ENCODE results near the gene ARMC8. TPM values are rescaled to one million over a fixed set of nuclear protein-coding genes. Genes with fewer than 3 reads are reported as not detected.

Gene ARMC8
- total RNA-seq, 2 donors from 2014 or later: 82.7 to 189 TPM

DNA sequence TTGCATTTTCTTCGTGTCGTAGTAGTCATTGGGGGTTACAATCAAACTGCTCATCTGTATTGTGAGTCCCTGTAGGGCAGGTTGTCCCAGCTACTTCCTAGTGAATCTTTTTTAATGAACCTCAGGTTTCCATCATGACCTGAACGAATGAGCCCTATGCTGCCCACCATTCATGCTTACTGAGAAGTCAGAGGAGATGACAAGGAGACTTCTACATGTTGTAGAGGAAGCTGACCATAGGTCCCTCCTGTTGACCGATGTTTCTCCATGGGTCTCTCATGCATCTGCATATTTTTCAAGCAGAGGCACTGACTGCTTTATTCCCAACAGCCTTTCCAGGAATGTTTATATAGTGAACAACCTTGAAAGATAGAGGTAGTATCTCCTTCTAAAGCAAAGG, 147.5 kb downstream of the ARMC8 start:
- H3K4me3 ChIP-seq: no peak overlapping the region
- H3K27me3 ChIP-seq (replicated peaks; ENCODE audit: insufficient read depth): no peaks in the 10 kb centered on the region
- ATAC-seq (ENCODE audit: insufficient number of reproducible peaks, low FRiP score, low read depth) (no peak), DNase-seq (ENCODE audit: low spot score) (no peak)
- no peak for TF ChIP-seq CTCF (IDR thresholded peaks at IDR 0.05)
- peaks cover 0 to 7% of the 10 kb centered on the region in 2 donors for H3K4me1 ChIP-seq (ENCODE audit: control insufficient read depth in 1 of 2, low read depth in 2 of 2)
- H3K36me3 ChIP-seq: no peaks in the 10 kb centered on the region
- no peaks in the 10 kb centered on the region for H3K9me3 ChIP-seq
- H3K27ac ChIP-seq: no peak overlapping the region

- no peak overlapping the region for H3K4me3 ChIP-seq
- peaks cover 0 to 7% of the 10 kb centered on the region in 2 donors for H3K4me1 ChIP-seq (ENCODE audit: control insufficient read depth in 1 of 2, low read depth in 2 of 2)
- no peak overlapping the region for H3K27ac ChIP-seq
- TF ChIP-seq CTCF (IDR thresholded peaks at IDR 0.05): no peak
- H3K27me3 ChIP-seq (replicated peaks; ENCODE audit: insufficient read depth): no peaks in the 10 kb centered on the region
- no peak for ATAC-seq (ENCODE audit: insufficient number of reproducible peaks, low FRiP score, low read depth)
- no peak for DNase-seq (ENCODE audit: low spot score)
- no peaks in the 10 kb centered on the region for H3K9me3 ChIP-seq
- H3K36me3 ChIP-seq: no peaks in the 10 kb centered on the region
These were observed 149.4 kb downstream of the ARMC8 start for GRCh38 chr3:138336454-138336999.

- no peak for DNase-seq (ENCODE audit: low spot score)
- no peak for TF ChIP-seq CTCF (IDR thresholded peaks at IDR 0.05)
- H3K4me3 ChIP-seq: no peak overlapping the region
- H3K27ac ChIP-seq: no peak overlapping the region
- no peaks in the 10 kb centered on the region for H3K36me3 ChIP-seq
- H3K27me3 ChIP-seq (replicated peaks; ENCODE audit: insufficient read depth): no peaks in the 10 kb centered on the region
- peaks cover 0 to 7% of the 10 kb centered on the region in 2 donors for H3K4me1 ChIP-seq (ENCODE audit: control insufficient read depth in 1 of 2, low read depth in 2 of 2)
- no peaks in the 10 kb centered on the region for H3K9me3 ChIP-seq
- ATAC-seq (ENCODE audit: insufficient number of reproducible peaks, low FRiP score, low read depth): no peak
These were observed 151.1 kb downstream of the ARMC8 start for GRCh38 chr3:138338244-138338643.

DNA sequence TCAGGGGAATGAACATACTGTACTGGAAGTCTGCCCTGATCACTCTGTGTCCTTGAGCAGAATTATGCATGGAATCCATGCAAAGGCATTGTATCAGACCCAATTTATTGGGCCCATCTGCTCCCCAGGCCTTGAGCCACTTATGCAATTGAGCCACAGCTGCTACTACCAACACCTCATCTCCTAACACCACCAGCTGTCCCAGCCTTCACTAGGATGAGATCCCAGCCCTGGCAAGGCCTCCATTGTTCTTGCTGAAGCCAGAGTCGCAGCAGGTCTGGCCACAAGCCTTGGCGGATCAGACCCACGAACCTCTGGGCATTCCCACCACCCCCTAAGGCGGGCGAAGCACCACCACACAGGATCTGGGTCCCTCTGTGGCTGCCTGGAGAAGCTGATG, 151.7 kb downstream of the ARMC8 start:
- Histone ChIP-seq H3K27me3 (replicated peaks; ENCODE audit: insufficient read depth) (no peaks in the 10 kb centered on the region), H3K4me3 (no peak overlapping the region), H3K27ac (no peak overlapping the region), H3K4me1 (ENCODE audit: control insufficient read depth in 1 of 2, low read depth in 2 of 2) (peaks cover 0 to 7% of the 10 kb centered on the region in 2 donors), H3K9me3 (no peaks in the 10 kb centered on the region), H3K36me3 (no peaks in the 10 kb centered on the region)
- ATAC-seq (ENCODE audit: insufficient number of reproducible peaks, low FRiP score, low read depth) (no peak), DNase-seq (ENCODE audit: low spot score) (no peak)
- no peak for TF ChIP-seq CTCF (IDR thresholded peaks at IDR 0.05)

GRCh38 chr3:138340511-138340910, 153.4 kb downstream of the ARMC8 start:
- no peak overlapping the region for H3K4me3 ChIP-seq
- H3K27me3 ChIP-seq (replicated peaks; ENCODE audit: insufficient read depth): no peaks in the 10 kb centered on the region
- H3K4me1 ChIP-seq (ENCODE audit: control insufficient read depth in 1 of 2, low read depth in 2 of 2): peaks cover 0 to 7% of the 10 kb centered on the region in 2 donors
- H3K9me3 ChIP-seq: no peaks in the 10 kb centered on the region
- DNase-seq (ENCODE audit: low spot score) (no peak), ATAC-seq (ENCODE audit: insufficient number of reproducible peaks, low FRiP score, low read depth) (no peak)
- H3K36me3 ChIP-seq: no peaks in the 10 kb centered on the region
- H3K27ac ChIP-seq: no peak overlapping the region
- TF ChIP-seq CTCF (IDR thresholded peaks at IDR 0.05): no peak

All from thoracic aorta (tissue), 2 donors.